Measurements from ENCODE around the gene FAM222B.

GRCh38 chr17:28748852-28749515 lies 93.6 kb downstream of the FAM222B start:
- TF ChIP-seq EP300 (IDR thresholded peaks at IDR 0.05) (no peak), CTCF (IDR thresholded peaks at IDR 0.05) (no peak), POLR2A (IDR thresholded peaks at IDR 0.05) (no peak)

Data from suprapubic skin (tissue), 3 donors.